Pancreas (tissue), 10 donors: ENCODE measurements around the gene MCM7. TPM values are rescaled to one million over a fixed set of nuclear protein-coding genes. Genes with fewer than 3 reads are reported as not detected.
"Not testable (repeated sequence)": the region's sequence is repeated elsewhere in the genome, so short reads cannot be mapped to it uniquely, and the experiment has no call there.

Experiments
- ATAC-seq, 4 donors: fragments of 200-7000 bp; cut with Tn5 transposase; one replicate each; pipeline versions ENCODE4 v1.8.0 to v1.9.1; 2020; ENCODE audit warnings: mild to moderate bottlenecking in 4 of 4, moderate library complexity in 4 of 4
- DNase-seq, 6 donors: peaks; one replicate each; pipeline ENCODE4 v3.0.0-alpha.2; 2020
- FAIRE-seq: peaks from 2 replicates; lab custom pipeline; 2012; peaks lifted over from hg19 to GRCh38; lab: Jason Lieb, UNC
- H3K27ac ChIP-seq, 4 donors: fragments of 200-600 bp; sonication (generic); 1 replicate in 3 of 4; 2 replicates in 1 of 4; pipeline versions ENCODE4 v1.5.0 to v1.8.0; 2020
- H3K27me3 ChIP-seq, 4 donors: fragments of 200-600 bp; one replicate each; pipeline ENCODE4 v1.8.0; 2021
- H3K36me3 ChIP-seq, 3 donors: fragments of 200-600 bp; sonication (generic) in 1 of 3; one replicate each; pipeline versions ENCODE4 v1.5.0 to v1.8.0; 2020 to 2021
- H3K4me1 ChIP-seq, 3 donors: fragments of 200-600 bp; one replicate each; pipeline ENCODE4 v1.8.0; 2021
- H3K4me3 ChIP-seq, 4 donors: fragments of 200-600 bp; sonication (generic) in 2 of 4; one replicate each; pipeline versions ENCODE4 v1.5.0 to v1.8.0; 2020 to 2021
- H3K9me3 ChIP-seq, 4 donors: fragments of 200-600 bp; one replicate each; pipeline ENCODE4 v1.8.0; 2021
- WGBS, 2 donors: extraction: QIAGEN DNeasy Blood & Tissue Kit; methylation state at CpG; one replicate each; pipeline ENCODE4 v1.1.7; 2013; 5-methylcytosine and 5-hydroxymethylcytosine counted together
- intact Hi-C, 3 donors: fragments of 100-400 bp; cut with DNase I; formaldehyde crosslinking; loops; one replicate each; pipeline versions ENCODE4 v1.11.1 to v1.14.2; 2022
- polyA plus RNA-seq, 2 donors: library from polyadenylated mRNA; stranded (reverse); fragments of 200-250 nt; gene quantifications; one replicate each; pipeline ENCODE4 v1.2.3, GENCODE V29; 2013
- total RNA-seq, 6 donors: library from RNA; stranded (reverse); fragmentation: NEBNext Ultra II Directional in 4 of 6; extraction: Animal tissue kit (Norgen Biotek cat#: 25700) in 4 of 6; gene quantifications; one replicate each; pipeline versions ENCODE4 v1.2.1 to v1.2.4, GENCODE V29; 2021 to 2023
- TF ChIP-seq, protein P1 (sequence below), 4 donors: fragments of 200-600 bp; sonication (generic) in 3 of 4; IDR thresholded peaks; one replicate each; pipeline versions ENCODE4 v1.5.0 to v1.8.0; 2021; ENCODE audit warnings: antibody characterized with exemption in 4 of 4
- donor health status: healthy with polysubstance abuse.
- donor health status: DM: no; HTN: no; CAD: no; lungs with moderate emphysema.
- donor health status: DM: no; HTN: no; CAD: no.
- donor health status: control.
- donor health status: control.
- donor health status: Bipolar disorder and iron deficiency.
- donor health status: DM: yes; HTN: yes; CAD: no.
- donor health status: DM: no; HTN: no; CAD: no.
- donor health status: DM: no; HTN: no; CAD: no.
- donor health status: DM: yes; HTN: yes; CAD: no.

Gene MCM7
- total and polyA plus RNA-seq, 8 donors = 21.7 to 77.0 (median 27.4) TPM

- intact Hi-C loops = loop anchor here in 1 of 3 donors (10.0 kb wide), 1 partner anchor 83 kb away; the partner anchor contains the start of gene PVRIG
- Histone ChIP-seq H3K4me3 (peak overlapping the region in 1 of 4 donors; percentile 2), H3K4me1 (peaks cover 0 to 9% (median 0%) of the 10 kb centered on the region in 3 donors), H3K9me3 (no peaks in the 10 kb centered on the region), H3K27ac (no peak overlapping the region), H3K27me3 (no peaks in the 10 kb centered on the region), H3K36me3 (no peaks in the 10 kb centered on the region)
- DNase-seq (no peak), FAIRE-seq (no peak), ATAC-seq (no peak)
- WGBS, 2 donors = 58 to 59% methylated on average over 7 of the region's 7 CpGs
- TF ChIP-seq, protein P1, sequence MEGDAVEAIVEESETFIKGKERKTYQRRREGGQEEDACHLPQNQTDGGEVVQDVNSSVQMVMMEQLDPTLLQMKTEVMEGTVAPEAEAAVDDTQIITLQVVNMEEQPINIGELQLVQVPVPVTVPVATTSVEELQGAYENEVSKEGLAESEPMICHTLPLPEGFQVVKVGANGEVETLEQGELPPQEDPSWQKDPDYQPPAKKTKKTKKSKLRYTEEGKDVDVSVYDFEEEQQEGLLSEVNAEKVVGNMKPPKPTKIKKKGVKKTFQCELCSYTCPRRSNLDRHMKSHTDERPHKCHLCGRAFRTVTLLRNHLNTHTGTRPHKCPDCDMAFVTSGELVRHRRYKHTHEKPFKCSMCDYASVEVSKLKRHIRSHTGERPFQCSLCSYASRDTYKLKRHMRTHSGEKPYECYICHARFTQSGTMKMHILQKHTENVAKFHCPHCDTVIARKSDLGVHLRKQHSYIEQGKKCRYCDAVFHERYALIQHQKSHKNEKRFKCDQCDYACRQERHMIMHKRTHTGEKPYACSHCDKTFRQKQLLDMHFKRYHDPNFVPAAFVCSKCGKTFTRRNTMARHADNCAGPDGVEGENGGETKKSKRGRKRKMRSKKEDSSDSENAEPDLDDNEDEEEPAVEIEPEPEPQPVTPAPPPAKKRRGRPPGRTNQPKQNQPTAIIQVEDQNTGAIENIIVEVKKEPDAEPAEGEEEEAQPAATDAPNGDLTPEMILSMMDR (IDR thresholded peaks at IDR 0.05) = no peak
Observed at GRCh38 chr7:100132126-100132525, 30.9 kb upstream of the MCM7 start.

DNA sequence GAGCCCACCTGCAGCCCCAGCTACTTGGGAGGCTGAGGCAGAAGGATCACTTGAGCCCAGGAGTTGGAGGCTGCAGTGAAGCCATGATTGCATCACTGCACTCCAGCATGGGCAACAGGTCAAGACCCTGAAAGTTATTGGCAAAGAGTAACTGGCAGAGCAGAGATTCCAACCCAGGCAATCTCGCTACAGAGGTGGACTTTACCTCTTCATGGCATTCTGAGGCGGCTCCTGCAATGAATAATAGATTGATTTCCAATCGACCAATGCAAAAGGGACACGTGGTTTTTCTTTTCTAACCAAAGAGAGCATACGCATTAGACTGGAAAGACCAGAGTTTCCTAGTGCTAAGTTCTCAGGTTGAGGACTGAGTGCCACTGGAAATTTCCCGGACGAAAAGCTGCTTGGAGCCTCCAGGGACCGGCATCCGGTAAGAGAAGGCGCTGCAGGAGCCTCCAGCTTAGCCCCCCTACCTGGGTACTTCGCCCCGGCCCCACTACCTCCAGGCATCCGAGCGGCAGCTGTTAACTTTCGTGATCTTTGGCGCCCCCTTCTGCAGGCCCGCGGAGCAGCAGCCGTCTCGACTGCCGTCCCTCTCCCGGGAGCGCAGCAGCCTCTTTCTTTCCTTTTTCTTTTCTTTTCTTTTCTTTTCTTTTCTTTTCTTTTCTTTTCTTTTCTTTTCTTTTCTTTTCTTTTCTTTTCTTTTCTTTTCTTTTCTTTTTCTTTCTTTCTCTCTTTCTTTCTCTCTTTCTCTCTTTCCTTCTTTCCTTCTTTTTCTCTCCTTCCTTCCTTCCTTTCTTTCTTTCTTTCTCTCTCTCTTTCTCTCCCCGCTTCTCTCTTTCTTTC lies 29.6 kb upstream of the MCM7 start:
- H3K27ac ChIP-seq = peak overlapping the region; percentile 41 to 78 (median 60)
- H3K27me3 ChIP-seq = no peaks in the 10 kb centered on the region
- peaks cover 0 to 10% (median 4%) of the 10 kb centered on the region in 3 donors for H3K4me1 ChIP-seq
- no peaks in the 10 kb centered on the region for H3K9me3 ChIP-seq
- peak overlapping the region in 2 of 4 donors; percentile 17 to 36 for H3K4me3 ChIP-seq
- TF ChIP-seq, protein P1 (IDR thresholded peaks at IDR 0.05) = peak; percentile 64 to 81 (median 69)
- WGBS, 2 donors = 3 to 5% methylated on average over 24 of the region's 24 CpGs
- no peak for FAIRE-seq
- peak; percentile 39 to 55 (median 53) for ATAC-seq
- H3K36me3 ChIP-seq = no peaks in the 10 kb centered on the region
- intact Hi-C loops = loop anchor here in 1 of 3 donors (10.0 kb wide), 1 partner anchor 84 kb away; the partner anchor contains the start of gene PVRIG
- peak; percentile 77 to 94 (median 88) for DNase-seq

DNA sequence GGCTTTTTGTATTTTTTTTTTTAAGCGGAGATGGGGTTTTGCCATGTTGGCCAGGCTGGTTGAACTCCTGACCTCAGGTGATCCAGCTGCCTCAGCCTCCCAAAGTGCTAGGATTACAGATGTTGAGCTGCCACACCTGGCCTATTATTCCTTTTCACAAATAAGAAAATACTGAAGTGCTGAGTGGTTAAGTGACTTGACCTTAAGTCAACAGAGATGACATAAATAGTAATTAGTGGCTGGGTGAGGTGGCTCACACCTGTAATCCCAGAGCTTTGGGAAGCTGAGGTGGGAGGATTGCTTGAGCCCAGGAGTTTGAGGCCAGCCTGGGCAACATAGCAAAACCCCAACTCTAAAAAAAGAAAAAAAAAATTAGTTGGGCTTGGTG lies 29.0 kb upstream of the MCM7 start:
- 91 to 94% methylated on average over 1 of the region's 1 CpG for WGBS, 2 donors

GRCh38 chr7:100128637-100128963 lies 27.4 kb upstream of the MCM7 start:
- peaks cover 0 to 14% (median 8%) of the 10 kb centered on the region in 3 donors for H3K4me1 ChIP-seq
- H3K9me3 ChIP-seq = no peaks in the 10 kb centered on the region
- H3K27ac ChIP-seq = no peak overlapping the region
- no peak for FAIRE-seq
- WGBS, 2 donors = 50 to 56% methylated on average over 1 of the region's 1 CpG
- no peak for DNase-seq
- intact Hi-C loops = no loop called here
- H3K27me3 ChIP-seq = no peaks in the 10 kb centered on the region
- H3K36me3 ChIP-seq = no peaks in the 10 kb centered on the region
- TF ChIP-seq, protein P1 (IDR thresholded peaks at IDR 0.05) = no peak
- H3K4me3 ChIP-seq = no peak overlapping the region
- ATAC-seq = no peak

More for the DNA sequence above, 29.0 kb upstream of the MCM7 start:
- not testable (repeated sequence) for H3K27me3 ChIP-seq, H3K4me3 ChIP-seq, ATAC-seq, H3K36me3 ChIP-seq, DNase-seq, H3K9me3 ChIP-seq, FAIRE-seq
- Histone ChIP-seq H3K4me1 (peaks cover 0 to 14% (median 8%) of the 10 kb centered on the region in 3 donors), H3K27ac (peak overlapping the region in 3 of 4 donors; percentile 41 to 78 (median 60))
- intact Hi-C loops = loop anchor here in 1 of 3 donors (10.0 kb wide), 1 partner anchor 85 kb away; the partner anchor contains the start of gene PVRIG

DNA sequence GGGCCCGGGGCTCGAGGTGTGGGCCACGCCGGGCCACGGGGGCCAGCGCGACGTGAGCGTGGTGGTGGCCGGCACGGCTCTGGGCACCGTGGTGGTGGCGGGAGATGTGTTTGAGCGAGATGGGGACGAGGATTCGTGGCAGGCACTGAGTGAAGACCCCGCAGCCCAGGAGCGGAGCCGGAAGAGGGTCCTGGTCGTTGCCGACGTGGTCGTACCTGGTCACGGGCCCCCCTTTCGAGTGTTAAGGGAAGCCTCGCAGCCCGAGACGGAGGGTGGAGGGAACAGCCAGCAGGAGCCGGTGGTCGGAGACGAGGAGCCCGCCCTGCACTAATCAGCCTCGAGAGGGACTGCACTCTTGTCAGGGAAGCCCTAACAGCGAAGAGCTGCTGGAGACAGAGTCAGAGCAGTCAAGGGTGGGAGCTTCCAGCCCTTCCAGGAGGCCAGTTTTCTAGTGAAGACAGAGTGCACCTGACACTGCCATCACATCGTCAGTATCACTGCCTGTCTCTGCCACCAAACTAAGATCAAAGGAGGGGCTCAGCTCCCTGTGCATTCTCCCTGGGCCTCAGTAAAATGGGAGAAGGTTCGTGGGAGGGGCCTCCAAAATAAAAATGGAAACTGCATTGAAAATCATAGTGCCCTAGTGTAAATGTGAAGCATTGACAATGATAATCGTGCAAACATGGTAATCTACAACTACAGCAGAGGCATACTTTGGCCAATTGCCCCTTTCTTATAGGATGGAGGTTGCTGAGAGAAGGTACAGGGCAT lies 26.9 kb upstream of the MCM7 start:
- TF ChIP-seq, protein P1 (IDR thresholded peaks at IDR 0.05) = no peak
- Histone ChIP-seq H3K36me3 (no peaks in the 10 kb centered on the region), H3K27ac (peak overlapping the region; percentile 84 to 94 (median 89)), H3K4me3 (peak overlapping the region; percentile 54 to 98 (median 94)), H3K4me1 (peaks cover 0 to 14% (median 8%) of the 10 kb centered on the region in 3 donors), H3K27me3 (no peaks in the 10 kb centered on the region), H3K9me3 (no peaks in the 10 kb centered on the region)
- DNase-seq = peak in 2 of 6 donors; percentile 30 to 81
- ATAC-seq = peak in 1 of 4 donors; percentile 1
- FAIRE-seq = no peak
- intact Hi-C loops = no loop called here
- 3 to 8% methylated on average over 25 to 37 of the region's 37 CpGs for WGBS, 2 donors
